Sigmoid colon (tissue), 4 donors: ENCODE results near the gene SLC66A1.
"Not testable (repeated sequence)": the region's sequence is repeated elsewhere in the genome, so short reads cannot be mapped to it uniquely, and the experiment has no call there.

Experiments
- POLR2A ChIP-seq, 2 donors: fragments of 450-650 bp; IDR thresholded peaks; one replicate each; pipeline ENCODE4 v1.6.1; 2016; ENCODE audit warnings: antibody characterized with exemption in 2 of 2, mild to moderate bottlenecking in 2 of 2, moderate library complexity in 2 of 2
- POLR2AphosphoS5 ChIP-seq, 4 donors: sonication (generic); formaldehyde crosslinking; IDR thresholded peaks; one replicate each; pipeline ENCODE4 v1.6.1; 2017; ENCODE audit warnings: antibody characterized with exemption in 4 of 4
- TF ChIP-seq, protein P1 (sequence below), 4 experiments: fragments of 450-650 bp in 3 of 4; fragments of 200-600 bp in 1 of 4; IDR thresholded peaks; one replicate each; pipeline ENCODE4 v1.5.1; 2016 to 2019; ENCODE audit warnings: antibody characterized with exemption in 4 of 4, mild to moderate bottlenecking in 3 of 4, moderate library complexity in 2 of 4

DNA sequence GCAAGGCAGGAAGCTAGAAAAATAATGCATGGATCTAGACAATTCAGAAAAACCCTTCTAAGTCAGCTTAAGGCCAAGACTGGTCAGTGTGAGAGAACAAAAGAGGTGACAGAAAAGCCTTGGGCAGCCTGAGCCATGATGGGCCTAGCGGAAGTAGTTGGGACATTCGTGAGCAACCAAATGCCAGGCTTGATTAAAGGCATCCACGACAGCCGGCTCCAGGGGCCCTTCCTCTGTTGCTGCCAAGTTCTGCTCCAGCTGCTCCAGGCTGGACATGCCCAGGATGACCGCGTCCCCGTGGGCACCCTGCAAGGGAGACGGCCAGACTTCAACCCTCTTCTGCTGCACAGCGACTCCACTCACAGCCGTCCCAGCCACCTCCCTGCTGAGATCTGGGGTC lies 8.0 kb upstream of the SLC66A1 start:
- TF ChIP-seq POLR2AphosphoS5, POLR2A (IDR thresholded peaks at IDR 0.05): not testable (repeated sequence)
- TF ChIP-seq, protein P1, sequence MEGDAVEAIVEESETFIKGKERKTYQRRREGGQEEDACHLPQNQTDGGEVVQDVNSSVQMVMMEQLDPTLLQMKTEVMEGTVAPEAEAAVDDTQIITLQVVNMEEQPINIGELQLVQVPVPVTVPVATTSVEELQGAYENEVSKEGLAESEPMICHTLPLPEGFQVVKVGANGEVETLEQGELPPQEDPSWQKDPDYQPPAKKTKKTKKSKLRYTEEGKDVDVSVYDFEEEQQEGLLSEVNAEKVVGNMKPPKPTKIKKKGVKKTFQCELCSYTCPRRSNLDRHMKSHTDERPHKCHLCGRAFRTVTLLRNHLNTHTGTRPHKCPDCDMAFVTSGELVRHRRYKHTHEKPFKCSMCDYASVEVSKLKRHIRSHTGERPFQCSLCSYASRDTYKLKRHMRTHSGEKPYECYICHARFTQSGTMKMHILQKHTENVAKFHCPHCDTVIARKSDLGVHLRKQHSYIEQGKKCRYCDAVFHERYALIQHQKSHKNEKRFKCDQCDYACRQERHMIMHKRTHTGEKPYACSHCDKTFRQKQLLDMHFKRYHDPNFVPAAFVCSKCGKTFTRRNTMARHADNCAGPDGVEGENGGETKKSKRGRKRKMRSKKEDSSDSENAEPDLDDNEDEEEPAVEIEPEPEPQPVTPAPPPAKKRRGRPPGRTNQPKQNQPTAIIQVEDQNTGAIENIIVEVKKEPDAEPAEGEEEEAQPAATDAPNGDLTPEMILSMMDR (IDR thresholded peaks at IDR 0.05), result not testable (repeated sequence)
